K562 (cell line): Measurements from ENCODE around the gene CIAO2A. TPM values are rescaled to one million over a fixed set of nuclear protein-coding genes. Genes with fewer than 3 reads are reported as not detected.

Experiments
- ATAC-seq: fragments of 200-7000 bp; cut with Tn5 transposase; 3 replicates; pipeline ENCODE4 v1.9.1; 2020; ENCODE audit warnings: moderate library complexity
- Bru-seq: library from RNA; stranded (reverse); fragments of 400-500 nt; gene quantifications from one replicate; lab custom pipeline; 2021; lab: Mats Ljungman, UMichigan
- BruChase-seq, 2 experiments: library from RNA; stranded (reverse); fragments of 400-500 nt; gene quantifications; one replicate each; lab custom pipeline; 2021; lab: Mats Ljungman, UMichigan
- BruUV-seq: library from RNA; stranded (reverse); fragments of 400-500 nt; replicated peaks from 2 replicates; lab custom pipeline; 2021; lab: Mats Ljungman, UMichigan
- CTCF ChIA-PET: fragments of 300-600 bp; formaldehyde crosslinking; extraction: SDS; loops from one replicate; lab custom pipeline; 2021; ENCODE audit warnings: low intra/inter-chr PET ratio; lab: Yijun Ruan, JAX
- POLR2A ChIA-PET: fragments of 300-600, 350-650 bp; sonication (Branson Sonifier 250); formaldehyde crosslinking; extraction: SDS; loops from one replicate; lab custom pipeline; 2021; ENCODE audit warnings: antibody characterized with exemption, inconsistent platforms; lab: Yijun Ruan, JAX
- DNase-seq, 4 experiments: peaks; one replicate each; pipeline versions ENCODE4 v3.0.0 to v3.0.0-alpha.2; 2011 to 2018; ENCODE audit warnings: low spot score in 3 of 4, mixed read lengths in 3 of 4; ENCODE audit errors: extremely low read depth in 1 of 4
- FAIRE-seq: peaks from 2 replicates; lab custom pipeline; 2011; peaks lifted over from hg19 to GRCh38; lab: Jason Lieb, UNC
- H2AFZ ChIP-seq: 2 replicates; pipeline ENCODE4 v1.6.0; 2011; ENCODE audit warnings: low read depth, low read length, control low read depth, inconsistent platforms
- H3K27ac ChIP-seq: fragments of 200-600 bp; 3 replicates; pipeline ENCODE4 v1.8.0; 2011; ENCODE audit warnings: low read depth, mild to moderate bottlenecking, control low read depth, inconsistent platforms, low read length, moderate library complexity, mixed read lengths; ENCODE audit errors: extremely low read depth
- H3K27me3 ChIP-seq, 2 experiments: fragments of 300-600 bp in 1 of 2; 2 replicates in 1 of 2; 3 replicates in 1 of 2; pipeline versions ENCODE4 v1.6.0 to v1.8.0; 2011; ENCODE audit warnings: inconsistent platforms in 2 of 2, low read length in 2 of 2, mild to moderate bottlenecking in 1 of 2, mixed read lengths in 1 of 2, moderate library complexity in 1 of 2; ENCODE audit not compliant: control insufficient read depth in 2 of 2, insufficient read depth in 2 of 2
- H3K36me3 ChIP-seq: fragments of 300-600 bp; 3 replicates; pipeline ENCODE4 v1.8.0; 2011; ENCODE audit warnings: mild to moderate bottlenecking, low read length, inconsistent platforms; ENCODE audit not compliant: control insufficient read depth, insufficient read depth
- H3K4me1 ChIP-seq, 2 experiments: fragments of 200-600 bp in 1 of 2; replicated peaks in 1 of 2; 2 replicates in 1 of 2; 3 replicates in 1 of 2; pipeline versions ENCODE4 v1.5.1 to v1.8.0; 2011; ENCODE audit warnings: inconsistent platforms in 2 of 2, low read length in 2 of 2, mild to moderate bottlenecking in 1 of 2, mixed read lengths in 1 of 2, moderate library complexity in 1 of 2; ENCODE audit not compliant: control insufficient read depth in 2 of 2, insufficient read depth in 2 of 2
- H3K4me2 ChIP-seq: 2 replicates; pipeline ENCODE4 v1.6.1; 2011; ENCODE audit warnings: low read length, control low read depth, inconsistent platforms, mixed read lengths; ENCODE audit not compliant: insufficient read depth
- H3K4me3 ChIP-seq: fragments of 200-600 bp; sonication (generic), shearing (Covaris generic); 2 replicates; pipeline ENCODE4 v1.5.1; 2016; ENCODE audit warnings: control low read depth, inconsistent platforms
- H3K79me2 ChIP-seq: fragments of 200-600 bp; 3 replicates; pipeline ENCODE4 v1.8.0; 2011; ENCODE audit warnings: low read length, inconsistent platforms; ENCODE audit not compliant: control insufficient read depth, insufficient read depth
- H3K9ac ChIP-seq, 2 experiments: 2 replicates each; pipeline versions ENCODE4 v1.6.0 to v1.6.1; 2011; ENCODE audit warnings: low read depth in 2 of 2, low read length in 2 of 2, control low read depth in 1 of 2, inconsistent platforms in 1 of 2, mild to moderate bottlenecking in 1 of 2, mixed read lengths in 1 of 2; ENCODE audit not compliant: insufficient read depth in 1 of 2
- H3K9me1 ChIP-seq: one replicate; pipeline ENCODE4 v1.6.0; 2011; ENCODE audit warnings: inconsistent platforms, mild to moderate bottlenecking, low read length, moderate library complexity; ENCODE audit not compliant: control insufficient read depth, insufficient read depth
- H3K9me3 ChIP-seq: replicated peaks from 2 replicates; pipeline ENCODE4 v1.5.1; 2011; ENCODE audit warnings: low read depth, low read length, inconsistent platforms; ENCODE audit not compliant: control insufficient read depth, insufficient read depth
- H4K20me1 ChIP-seq: replicated peaks from 2 replicates; pipeline ENCODE4 v1.6.1; 2011; ENCODE audit warnings: low read length, inconsistent platforms, mixed read lengths; ENCODE audit not compliant: control insufficient read depth, insufficient read depth
- FOXK2 ChIP-seq, 2 experiments: fragments of 450-650 bp; IDR thresholded peaks in 1 of 2; conservative IDR thresholded peaks in 1 of 2; 2 replicates each; pipeline ENCODE4 v1.6.1; 2016; ENCODE audit warnings: low read depth in 2 of 2, mild to moderate bottlenecking in 1 of 2
- HDAC2 ChIP-seq: fragments of 450-650 bp; IDR thresholded peaks from 2 replicates; pipeline ENCODE4 v1.6.1; 2016; ENCODE audit warnings: mild to moderate bottlenecking
- JUND ChIP-seq, 2 experiments: IDR thresholded peaks; 2 replicates in 1 of 2; 3 replicates in 1 of 2; pipeline ENCODE4 v1.6.1; 2011; ENCODE audit warnings: borderline replicate concordance in 2 of 2, low read depth in 2 of 2, low read length in 2 of 2, improper control_type of control experiment in 1 of 2, missing biosample characterization in 1 of 2, missing genetic modification characterization in 1 of 2, missing genetic modification reagents in 1 of 2
- RBBP5 ChIP-seq: fragments of 200-600 bp; sonication (generic); IDR thresholded peaks from 2 replicates; pipeline ENCODE4 v1.6.1; 2012; ENCODE audit warnings: borderline replicate concordance, mild to moderate bottlenecking, low read length, control low read depth, inconsistent platforms; ENCODE audit not compliant: insufficient read depth, poor library complexity, severe bottlenecking
- SP2 ChIP-seq: IDR thresholded peaks from 2 replicates; pipeline ENCODE4 v1.6.1; 2011; ENCODE audit warnings: mild to moderate bottlenecking, low read depth, low read length, moderate library complexity; ENCODE audit not compliant: poor library complexity, severe bottlenecking; ENCODE audit errors: extremely low read depth
- ZNF695 ChIP-seq: fragments of 450-650 bp; formaldehyde crosslinking; IDR thresholded peaks from 2 replicates; pipeline ENCODE4 v1.4.0; 2020; ENCODE audit warnings: mild to moderate bottlenecking, moderate library complexity
- WGBS: fragments of 100-300 bp; shearing (Covaris generic); methylation state at CpG from one replicate; pipeline ENCODE4 v1.1.6; 2016; ENCODE audit warnings: low coverage, mixed read lengths; ENCODE audit not compliant: insufficient coverage; ENCODE audit errors: missing lambda C conversion rate; 5-methylcytosine and 5-hydroxymethylcytosine counted together
- in situ Hi-C: fragments of 300-500 bp; cut with MboI; formaldehyde crosslinking; loops from 4 replicates; pipeline ENCODE4 v1.15.0; 2018; ENCODE audit warnings: inconsistent platforms, mixed read lengths
- intact Hi-C: fragments of 100-400 bp; cut with micrococcal nuclease; formaldehyde crosslinking; loops from 2 replicates; pipeline ENCODE4 v1.14.2; 2022
- long read RNA-seq, 3 experiments: library from polyadenylated mRNA in 2 of 3; library from RNA in 1 of 3; unstranded in 2 of 3; stranded (forward) in 1 of 3; transcript quantifications; one replicate each; pipeline ENCODE4 v2.0.0, GENCODE V29; 2019 to 2022
- polyA minus RNA-seq, 3 experiments: library from RNA; depleted of rRNA, polyadenylated mRNA; stranded (reverse); fragments of >200 nt; gene quantifications; 2 replicates each; pipeline ENCODE4 v1.2.3, GENCODE V29; 2011
- polyA plus RNA-seq, 8 experiments: library from polyadenylated mRNA; depleted of rRNA in 4 of 8; stranded (reverse) in 5 of 8; unstranded in 3 of 8; fragments of >200 nt; fragmentation: Nextera tagmentation in 2 of 8; fragmentation: Illumina TruSeq in 1 of 8; extraction: Ambion mirVana in 2 of 8; extraction: Trizol in 1 of 8; gene quantifications; 2 replicates each; pipeline versions ENCODE4 v1.2.1 to v1.2.3, GENCODE V29; 2011 to 2014; ENCODE audit warnings: inconsistent platforms in 1 of 8, missing spikeins in 1 of 8
- total RNA-seq, 7 experiments: library from RNA; depleted of rRNA in 6 of 7; stranded (reverse); fragments of >200 nt in 6 of 7; fragmentation: Illumina TruSeq in 2 of 7; extraction: Trizol in 2 of 7; gene quantifications; 2 replicates each; pipeline versions ENCODE4 v1.2.1 to v1.2.3, GENCODE V29; 2011 to 2021; ENCODE audit warnings: low replicate concordance in 1 of 7
- TF ChIP-seq, protein P1 (sequence below): sonication (generic); formaldehyde crosslinking; IDR thresholded peaks from 2 replicates; pipeline ENCODE4 v1.8.0; 2022; ENCODE audit warnings: mild to moderate bottlenecking, missing genetic modification reagents

The CIAO2A gene, protein sequence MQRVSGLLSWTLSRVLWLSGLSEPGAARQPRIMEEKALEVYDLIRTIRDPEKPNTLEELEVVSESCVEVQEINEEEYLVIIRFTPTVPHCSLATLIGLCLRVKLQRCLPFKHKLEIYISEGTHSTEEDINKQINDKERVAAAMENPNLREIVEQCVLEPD
- 15.6 and 44.0 TPM in 2 replicates for total RNA-seq (2011; cell fraction: chromatin; rRNA removed; ENCODE audit: low replicate concordance)
- 20.5 and 22.0 TPM in 2 replicates for total RNA-seq (2011; cell fraction: nucleolus; rRNA removed)
- total RNA-seq (2011; cell fraction: nucleoplasm; rRNA removed), result 45.9 and 58.2 TPM in 2 replicates
- total RNA-seq (2014; rRNA removed) (275 and 313 TPM in 2 replicates), total RNA-seq (2014; rRNA removed; fragmentation: Illumina TruSeq; extraction: Trizol) (251 and 275 TPM in 2 replicates), total RNA-seq (2015; rRNA removed; fragmentation: Illumina TruSeq; extraction: Trizol) (287 and 321 TPM in 2 replicates), total RNA-seq (2021) (161 and 181 TPM in 2 replicates), polyA plus RNA-seq (2011; rRNA removed) (189 and 280 TPM in 2 replicates), polyA plus RNA-seq (2014; fragmentation: Illumina TruSeq; extraction: Trizol) (223 and 243 TPM in 2 replicates), polyA plus RNA-seq (2014; fragmentation: Nextera tagmentation; extraction: Ambion mirVana) (100 to 1,000 TPM; 354 to 408 TPM), polyA plus RNA-seq (2014; rRNA removed) (381 and 429 TPM in 2 replicates), polyA minus RNA-seq (2011; rRNA and poly(A)+ RNA removed) (45.9 and 50.0 TPM in 2 replicates), Bru-seq, nascent RNA (percentile 87 among the genes with signal in this experiment), BruChase-seq, experiment 1, labeled RNA remaining after a 2-hour chase (percentile 93 among the genes with signal in this experiment), BruChase-seq, experiment 2, labeled RNA remaining after a 6-hour chase (percentile 94 among the genes with signal in this experiment)
- 54.1 and 108 TPM in 2 replicates for polyA plus RNA-seq (2011; cell fraction: cytosol; rRNA removed)
- 34.6 and 53.7 TPM in 2 replicates for polyA plus RNA-seq (2011; cell fraction: nucleus; rRNA removed)
- polyA plus RNA-seq (2012), result 167 and 221 TPM in 2 replicates
- polyA minus RNA-seq (2011; cell fraction: cytosol; rRNA and poly(A)+ RNA removed), result 23.8 and 27.5 TPM in 2 replicates
- polyA minus RNA-seq (2011; cell fraction: nucleus; rRNA and poly(A)+ RNA removed), result 14.0 and 25.8 TPM in 2 replicates
- long read RNA-seq, experiment 1, transcript CIAO2A-202 (4 exons, 826 nt), result minor isoform, 100 of 298 reads
- long read RNA-seq, experiment 1, transcript CIAO2A-201 (5 exons, 1,105 nt), result major isoform, 171 of 298 reads
- long read RNA-seq, experiment 1, partial matches to known transcripts, result 4 of 298 reads
- long read RNA-seq, experiment 1, other reads (novel, unspliced or antisense), result 20 of 298 reads
- long read RNA-seq, experiment 2, transcript CIAO2A-201 (5 exons, 1,105 nt), result major isoform, 38 of 99 reads
- long read RNA-seq, experiment 2, transcript CIAO2A-202 (4 exons, 826 nt), result minor isoform, 37 of 99 reads
- long read RNA-seq, experiment 2, partial matches to known transcripts, result 4 of 99 reads
- long read RNA-seq, experiment 2, other reads (novel, unspliced or antisense), result 18 of 99 reads
- long read RNA-seq, experiment 3, transcript CIAO2A-201 (5 exons, 1,105 nt), result major isoform, 116 of 190 reads
- long read RNA-seq, experiment 3, transcript CIAO2A-202 (4 exons, 826 nt), result minor isoform, 68 of 190 reads
- long read RNA-seq, experiment 3, partial matches to known transcripts, result 1 of 190 reads
- long read RNA-seq, experiment 3, other reads (novel, unspliced or antisense), result 5 of 190 reads

DNA sequence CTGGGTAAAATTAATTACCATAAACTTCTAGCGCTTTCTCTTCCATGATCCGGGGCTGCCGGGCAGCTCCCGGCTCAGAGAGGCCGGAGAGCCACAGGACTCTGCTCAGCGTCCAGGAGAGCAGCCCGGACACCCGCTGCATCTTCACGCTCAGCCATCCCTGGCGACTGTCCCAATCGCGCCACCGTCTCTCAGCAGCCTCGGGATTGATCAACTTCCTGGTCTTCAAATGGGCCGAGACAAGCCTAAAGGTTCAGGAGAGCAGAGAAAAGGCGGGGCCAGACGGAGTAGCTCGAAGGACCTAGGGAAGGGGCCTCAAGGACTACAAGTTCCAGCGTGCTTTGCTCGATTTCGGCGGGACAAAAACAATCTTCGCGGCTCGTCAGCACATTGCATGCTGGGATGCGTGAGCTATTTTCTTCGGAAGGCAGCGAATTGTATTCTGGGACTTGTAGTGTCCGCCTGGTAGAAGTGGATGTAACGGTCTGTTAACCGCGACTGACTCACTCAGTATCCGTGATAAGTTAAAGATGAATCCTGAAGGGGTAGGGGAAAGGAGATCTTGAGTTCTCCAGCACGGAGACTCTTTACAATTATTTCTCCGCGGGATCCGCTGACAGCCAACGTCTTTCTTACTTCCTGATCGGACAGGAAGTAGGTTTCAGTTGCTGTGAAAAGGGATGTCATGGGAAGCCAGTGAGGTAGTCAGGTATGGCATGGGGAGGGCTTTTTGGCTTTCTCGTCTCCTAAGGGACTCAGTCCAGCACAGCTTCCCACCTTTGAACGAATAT, at the start of gene CIAO2A:
Gene CIAO2A (minus strand): TSS at position 212 of the 791 bp plus-strand sequence. CDS start 70 bp downstream, at position 142.
- H3K9me1 ChIP-seq, result no peaks in the 10 kb centered on the region
- peak within 1 kb of the TSS; percentile 95 for H3K4me2 ChIP-seq
- H4K20me1 ChIP-seq, result peaks cover 12% of the 10 kb centered on the region
- H3K27ac ChIP-seq, result peak within 1 kb of the TSS; percentile 99
- peak; percentile 84 for ATAC-seq
- H2AFZ ChIP-seq, result peak within 1 kb of the TSS; percentile 97
- FAIRE-seq, result peak; percentile 99
- peak within 1 kb of the TSS; percentile 81 for H3K4me3 ChIP-seq
- H3K9me3 ChIP-seq, result no peaks in the 10 kb centered on the region
- H3K4me1 ChIP-seq, result peaks cover 8 to 25% of the 10 kb centered on the region in 2 experiments
- H3K36me3 ChIP-seq, result peaks cover 26% of the 10 kb centered on the region; the same call in 2 of the 3 replicates
- CTCF ChIA-PET, result interaction anchor here (1.2 to 3.1 kb wide), 2 partner anchors 267 to 342 kb away, joined by 3 to 18 read pairs; no protein-coding TSS in a partner anchor
- peaks cover 89% of the 10 kb centered on the region for H3K79me2 ChIP-seq
- in situ Hi-C loops, result no loop called here
- no peaks in the 10 kb centered on the region for H3K27me3 ChIP-seq
- peak; percentile 85 to 99 (median 89) for DNase-seq
- POLR2A ChIA-PET, result interaction anchor here (0.5 to 2.3 kb wide), 22 partner anchors 9 to 1109 kb away, joined by 3 to 11 read pairs (median 4); partner anchors contain the start of genes PPIB and ZNF609
- H3K9ac ChIP-seq, result peak within 1 kb of the TSS; percentile 94
- BruUV-seq, result no TSS peak
- intact Hi-C loops, result loop anchor here (2.0 kb wide), 1 partner anchor 59 kb away; no protein-coding TSS in a partner anchor
- under 1% methylated on average over 41 of the region's 41 CpGs for WGBS
- TF ChIP-seq HDAC2 (no peak; the same call in 1 of the 2 replicates), SP2 (no peak), FOXK2 (conservative IDR thresholded peaks at IDR 0.05 in 1 of 2, IDR thresholded peaks at IDR 0.05 in 1 of 2; ENCODE audit: low read depth in 2 of 2) (peak; percentile 65 to 73), RBBP5 (no peak), JUND (IDR thresholded peaks at IDR 0.05; ENCODE audit: borderline replicate concordance, low read depth, low read length) (peak; percentile 86), JUND (tag; IDR thresholded peaks at IDR 0.05; ENCODE audit: borderline replicate concordance, low read depth, low read length) (peak; percentile 90; the same call in 2 of the 3 replicates), ZNF695 (CRISPR knock-in tag) (no peak)
- TF ChIP-seq, protein P1, sequence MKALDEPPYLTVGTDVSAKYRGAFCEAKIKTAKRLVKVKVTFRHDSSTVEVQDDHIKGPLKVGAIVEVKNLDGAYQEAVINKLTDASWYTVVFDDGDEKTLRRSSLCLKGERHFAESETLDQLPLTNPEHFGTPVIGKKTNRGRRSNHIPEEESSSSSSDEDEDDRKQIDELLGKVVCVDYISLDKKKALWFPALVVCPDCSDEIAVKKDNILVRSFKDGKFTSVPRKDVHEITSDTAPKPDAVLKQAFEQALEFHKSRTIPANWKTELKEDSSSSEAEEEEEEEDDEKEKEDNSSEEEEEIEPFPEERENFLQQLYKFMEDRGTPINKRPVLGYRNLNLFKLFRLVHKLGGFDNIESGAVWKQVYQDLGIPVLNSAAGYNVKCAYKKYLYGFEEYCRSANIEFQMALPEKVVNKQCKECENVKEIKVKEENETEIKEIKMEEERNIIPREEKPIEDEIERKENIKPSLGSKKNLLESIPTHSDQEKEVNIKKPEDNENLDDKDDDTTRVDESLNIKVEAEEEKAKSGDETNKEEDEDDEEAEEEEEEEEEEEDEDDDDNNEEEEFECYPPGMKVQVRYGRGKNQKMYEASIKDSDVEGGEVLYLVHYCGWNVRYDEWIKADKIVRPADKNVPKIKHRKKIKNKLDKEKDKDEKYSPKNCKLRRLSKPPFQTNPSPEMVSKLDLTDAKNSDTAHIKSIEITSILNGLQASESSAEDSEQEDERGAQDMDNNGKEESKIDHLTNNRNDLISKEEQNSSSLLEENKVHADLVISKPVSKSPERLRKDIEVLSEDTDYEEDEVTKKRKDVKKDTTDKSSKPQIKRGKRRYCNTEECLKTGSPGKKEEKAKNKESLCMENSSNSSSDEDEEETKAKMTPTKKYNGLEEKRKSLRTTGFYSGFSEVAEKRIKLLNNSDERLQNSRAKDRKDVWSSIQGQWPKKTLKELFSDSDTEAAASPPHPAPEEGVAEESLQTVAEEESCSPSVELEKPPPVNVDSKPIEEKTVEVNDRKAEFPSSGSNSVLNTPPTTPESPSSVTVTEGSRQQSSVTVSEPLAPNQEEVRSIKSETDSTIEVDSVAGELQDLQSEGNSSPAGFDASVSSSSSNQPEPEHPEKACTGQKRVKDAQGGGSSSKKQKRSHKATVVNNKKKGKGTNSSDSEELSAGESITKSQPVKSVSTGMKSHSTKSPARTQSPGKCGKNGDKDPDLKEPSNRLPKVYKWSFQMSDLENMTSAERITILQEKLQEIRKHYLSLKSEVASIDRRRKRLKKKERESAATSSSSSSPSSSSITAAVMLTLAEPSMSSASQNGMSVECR (CRISPR knock-in tag), result 0 out of 2 replicates have a peak, but pooled peaks have one; percentile 46
